Stimulated activated CD8-positive, alpha-beta memory T cell treated with anti-CD3 and anti-CD28 coated beads, Interleukin-15, amount 100 ng/mL, for 1 hour (primary cell): ENCODE data around the gene HOTAIR.
A peak's percentile ranks its signal among the peaks of the same experiment; 100 is the strongest.

Source experiments
- DNase-seq: peaks from one replicate; pipeline ENCODE4 v3.0.0-alpha.2; 2020; ENCODE audit warnings: low read depth

Gene HOTAIR

GRCh38 chr12:54011665-54012532, 37.1 kb upstream of the HOTAIR start:
- no peak for DNase-seq

- DNase-seq = no peak
Observed at GRCh38 chr12:54010972-54011664, 36.4 kb upstream of the HOTAIR start.

- DNase-seq = no peak
Observed at GRCh38 chr12:54010053-54010971, 35.6 kb upstream of the HOTAIR start.

GRCh38 chr12:54009171-54010052, 34.7 kb upstream of the HOTAIR start:
- no peak for DNase-seq

GRCh38 chr12:54008260-54008552, 33.5 kb upstream of the HOTAIR start:
- no peak for DNase-seq

GRCh38 chr12:54007538-54008259, 32.9 kb upstream of the HOTAIR start:
- no peak for DNase-seq

- DNase-seq = no peak
Observed at GRCh38 chr12:54006559-54007220, 31.9 kb upstream of the HOTAIR start.

GRCh38 chr12:54005853-54006558, 31.3 kb upstream of the HOTAIR start:
- DNase-seq = peak; percentile 83

GRCh38 chr12:54005531-54005852, 30.7 kb upstream of the HOTAIR start:
- no peak for DNase-seq

- DNase-seq = no peak
Observed at GRCh38 chr12:54004841-54005530, 30.2 kb upstream of the HOTAIR start.

GRCh38 chr12:54004063-54004840, 29.5 kb upstream of the HOTAIR start:
- no peak for DNase-seq

- no peak for DNase-seq
Observed at GRCh38 chr12:54003625-54004024, 28.9 kb upstream of the HOTAIR start.

GRCh38 chr12:54002915-54003389, 28.2 kb upstream of the HOTAIR start:
- DNase-seq = no peak

GRCh38 chr12:54002278-54002914, 27.6 kb upstream of the HOTAIR start:
- DNase-seq = no peak

- no peak for DNase-seq
Observed at GRCh38 chr12:54001283-54002187, 26.8 kb upstream of the HOTAIR start.
